Effector memory CD8-positive, alpha-beta T cell (primary cell): ENCODE data around the gene JAZF1.

Source experiments
- ATAC-seq: fragments of 150-1000 bp; cut with Tn5 transposase; replicated peaks from 2 replicates; pipeline ENCODE4 v1.10.0; 2021; ENCODE audit warnings: mild to moderate bottlenecking, moderate library complexity
- DNase-seq, 3 experiments: peaks; one replicate each; pipeline ENCODE4 v3.0.0; 2021
- H3K27ac Mint-ChIP-seq, 2 donors: one replicate each; pipeline ENCODE4 v1.8.0; 2022; ENCODE audit warnings: mild to moderate bottlenecking in 2 of 2, mixed read lengths in 2 of 2, moderate library complexity in 2 of 2
- H3K27me3 Mint-ChIP-seq, 2 donors: one replicate each; pipeline ENCODE4 v1.8.0; 2022; ENCODE audit warnings: mixed read lengths in 2 of 2
- H3K36me3 Mint-ChIP-seq: one replicate; pipeline ENCODE4 v1.8.0; 2022; ENCODE audit warnings: mild to moderate bottlenecking, moderate library complexity, mixed read lengths; ENCODE audit not compliant: insufficient read depth
- H3K4me1 Mint-ChIP-seq, 2 donors: one replicate each; pipeline ENCODE4 v1.8.0; 2022; ENCODE audit warnings: low read depth in 2 of 2, mixed read lengths in 2 of 2
- H3K4me3 Mint-ChIP-seq, 2 donors: one replicate each; pipeline ENCODE4 v1.8.0; 2022; ENCODE audit warnings: mild to moderate bottlenecking in 2 of 2, mixed read lengths in 2 of 2, moderate library complexity in 2 of 2
- H3K9me3 Mint-ChIP-seq, 2 donors: one replicate each; pipeline ENCODE4 v1.8.0; 2022; ENCODE audit warnings: mixed read lengths in 2 of 2

JAZF1 gene

DNA sequence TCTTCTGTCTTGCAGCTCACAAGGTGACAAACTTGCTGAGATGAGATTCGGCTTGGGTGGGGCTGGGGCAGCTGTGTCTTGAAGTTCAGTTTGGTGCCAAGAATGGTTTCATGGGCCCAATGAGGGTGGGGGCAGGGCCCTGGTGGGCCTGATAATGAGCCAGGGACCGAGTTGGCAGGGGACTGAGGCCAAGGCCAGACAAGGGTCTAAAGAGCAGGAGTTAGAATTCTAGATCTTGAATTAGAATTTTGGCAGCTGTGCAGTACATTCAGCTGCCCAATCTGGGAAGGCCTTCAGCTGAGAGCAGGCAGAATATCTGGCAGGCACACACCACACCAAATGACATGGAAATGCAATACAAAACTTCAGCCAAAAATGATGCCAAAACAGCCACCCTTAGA lies 1.5 kb upstream of the JAZF1 start:
- Mint-ChIP-seq H3K27ac (peak overlapping the region in 1 of 2 donors; percentile 39), H3K4me1 (peaks cover 14 to 26% of the 10 kb centered on the region in 2 donors), H3K4me3 (peak overlapping the region in 1 of 2 donors; percentile 19), H3K36me3 (peaks cover 19% of the 10 kb centered on the region), H3K9me3 (no peaks in the 10 kb centered on the region), H3K27me3 (no peaks in the 10 kb centered on the region)
- DNase-seq (no peak), ATAC-seq (no peak)

DNA sequence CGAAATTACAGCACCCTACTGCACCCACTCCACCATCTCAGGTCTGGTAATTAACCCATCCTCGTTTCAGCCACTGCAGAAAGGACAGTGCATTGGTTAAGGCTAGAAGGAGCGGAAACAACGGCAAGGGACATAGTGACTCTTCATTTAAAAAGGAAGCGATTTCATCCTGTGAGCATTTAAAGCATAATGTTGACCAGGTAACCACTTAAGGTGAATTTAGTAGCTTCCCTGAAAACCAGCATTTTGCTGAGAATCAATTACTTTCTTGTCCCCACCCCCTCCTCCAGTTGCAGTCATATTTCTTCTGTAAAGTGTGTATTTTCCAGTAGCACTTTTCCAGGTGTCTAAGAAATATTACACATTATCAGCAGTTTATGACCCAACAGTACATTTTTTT lies 821 bp upstream of the JAZF1 start:
- H3K9me3 Mint-ChIP-seq = no peaks in the 10 kb centered on the region
- H3K27me3 Mint-ChIP-seq = no peaks in the 10 kb centered on the region
- H3K4me1 Mint-ChIP-seq = peaks cover 17 to 32% of the 10 kb centered on the region in 2 donors
- peak overlapping the region; percentile 86 to 88 for H3K4me3 Mint-ChIP-seq
- ATAC-seq (no peak), DNase-seq (no peak)
- H3K36me3 Mint-ChIP-seq = peaks cover 19% of the 10 kb centered on the region
- peak overlapping the region in 1 of 2 donors; percentile 95 for H3K27ac Mint-ChIP-seq

DNA sequence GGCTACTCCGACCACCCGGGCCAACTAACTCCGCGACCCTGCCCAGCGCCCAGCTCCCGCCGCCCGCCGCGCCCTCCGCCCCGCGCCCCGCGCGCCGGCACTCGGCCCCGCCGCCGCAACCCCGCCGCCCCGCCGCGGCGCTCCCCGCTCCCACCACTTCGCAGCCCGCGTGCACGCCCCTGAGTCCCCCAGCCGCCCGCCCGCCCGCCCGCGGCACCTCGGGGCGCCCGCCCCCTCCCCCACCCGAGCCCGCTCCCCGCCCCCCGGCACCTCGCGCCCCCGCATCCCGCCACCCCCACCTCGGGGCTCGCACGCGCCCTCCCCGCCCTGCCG lies 598 bp downstream of the JAZF1 start:
- Mint-ChIP-seq H3K9me3 (no peaks in the 10 kb centered on the region), H3K4me1 (peaks cover 21 to 42% of the 10 kb centered on the region in 2 donors), H3K27ac (peak overlapping the region; percentile 95 to 96), H3K36me3 (peaks cover 19% of the 10 kb centered on the region), H3K27me3 (no peaks in the 10 kb centered on the region), H3K4me3 (peak overlapping the region; percentile 86 to 88)
- no peak for DNase-seq
- ATAC-seq = no peak

DNA sequence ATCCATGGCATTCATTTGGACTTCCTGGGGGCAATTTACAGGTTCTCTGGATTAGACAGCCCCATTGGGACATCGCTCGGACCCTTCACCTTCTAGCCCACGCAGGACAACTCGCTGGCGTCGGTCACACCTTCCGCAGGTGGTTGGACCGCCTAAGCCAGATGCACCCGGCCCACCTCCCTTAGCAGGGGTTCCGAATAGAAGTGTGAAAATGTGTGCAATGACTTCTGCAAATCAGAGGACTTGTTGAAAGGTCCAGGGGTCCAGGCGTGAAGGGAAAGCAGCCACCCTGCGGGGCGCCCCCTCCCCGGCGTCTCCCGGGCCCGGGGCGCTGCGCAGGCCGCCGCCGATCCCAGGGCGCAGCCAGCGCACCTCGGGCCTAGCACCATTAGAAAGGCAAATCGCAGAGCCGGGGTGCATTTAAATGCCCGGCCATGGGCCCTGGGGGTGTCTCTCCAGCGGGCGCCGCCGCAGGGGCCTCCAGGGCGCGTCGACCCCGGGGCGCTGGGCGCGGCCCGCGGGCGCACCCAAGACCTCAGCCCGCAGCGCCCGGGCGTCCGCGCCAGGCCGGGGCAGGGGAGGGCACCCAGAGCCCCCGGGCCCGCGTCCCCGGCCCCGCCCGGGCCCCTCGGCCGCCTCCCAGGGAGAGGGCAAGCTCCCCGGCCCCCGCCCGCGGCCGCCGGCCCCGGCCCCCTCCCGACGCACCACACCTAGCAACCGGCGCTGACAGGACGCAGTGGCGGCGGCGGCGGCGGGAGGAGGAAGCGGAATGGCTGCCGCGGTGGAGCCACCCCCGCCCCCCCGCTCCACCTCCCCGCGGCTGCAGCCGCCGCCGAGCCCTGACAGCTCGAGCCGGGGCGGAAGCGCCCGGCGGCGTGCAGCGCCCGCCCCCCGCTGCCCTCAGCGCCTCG lies 1.2 kb downstream of the JAZF1 start:
- Mint-ChIP-seq H3K9me3 (no peaks in the 10 kb centered on the region), H3K36me3 (peaks cover 19% of the 10 kb centered on the region), H3K4me1 (peaks cover 23 to 46% of the 10 kb centered on the region in 2 donors), H3K27ac (peak overlapping the region; percentile 70 to 89), H3K27me3 (no peaks in the 10 kb centered on the region), H3K4me3 (peak overlapping the region; percentile 62 to 69)
- ATAC-seq = peak; percentile 72
- DNase-seq = peak; percentile 62 to 70 (median 67)

DNA sequence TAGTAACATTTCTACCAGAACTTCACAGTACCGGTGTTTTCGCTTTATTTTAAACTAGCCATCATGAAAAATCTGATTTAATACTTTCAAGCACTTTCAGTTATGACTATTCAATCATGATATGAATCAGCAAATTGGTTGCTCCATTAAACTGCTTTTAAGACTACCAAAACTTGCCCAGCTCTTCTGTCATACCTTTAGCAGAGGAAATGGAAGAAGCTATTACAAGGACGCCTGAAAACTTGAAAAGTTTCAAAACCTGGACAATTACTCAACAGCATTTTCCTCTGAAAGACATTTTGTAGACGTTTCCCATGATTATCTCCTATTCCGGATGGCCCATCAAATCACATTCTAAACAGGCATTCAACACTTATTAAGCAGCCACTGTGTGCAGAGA lies 2.0 kb downstream of the JAZF1 start:
- no peaks in the 10 kb centered on the region for H3K27me3 Mint-ChIP-seq
- peak overlapping the region; percentile 62 to 69 for H3K4me3 Mint-ChIP-seq
- ATAC-seq (no peak), DNase-seq (no peak)
- H3K36me3 Mint-ChIP-seq = peaks cover 25% of the 10 kb centered on the region
- H3K4me1 Mint-ChIP-seq = peaks cover 23 to 47% of the 10 kb centered on the region in 2 donors
- peak overlapping the region; percentile 70 to 89 for H3K27ac Mint-ChIP-seq
- H3K9me3 Mint-ChIP-seq = no peaks in the 10 kb centered on the region

DNA sequence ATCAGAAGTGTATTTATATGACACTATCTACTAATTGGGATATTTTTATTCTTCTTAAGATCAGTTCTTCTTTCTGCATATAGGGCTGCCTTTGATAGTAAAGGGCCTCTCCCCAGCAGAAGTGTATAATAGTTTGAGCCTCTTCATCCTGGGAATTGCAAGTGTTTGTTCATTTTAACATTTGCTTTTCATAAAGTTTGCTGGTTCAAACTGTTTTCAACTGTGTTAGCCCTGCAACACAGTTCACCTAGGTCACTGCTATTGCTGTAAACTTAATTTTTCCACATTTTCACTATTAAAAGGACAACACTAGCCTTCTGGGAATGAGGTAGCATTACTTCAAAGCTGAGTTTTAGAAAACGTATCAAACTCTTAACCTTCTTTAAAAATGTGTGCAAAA lies 2.8 kb downstream of the JAZF1 start:
- peaks cover 23 to 47% of the 10 kb centered on the region in 2 donors for H3K4me1 Mint-ChIP-seq
- H3K36me3 Mint-ChIP-seq = peaks cover 25% of the 10 kb centered on the region
- no peak for DNase-seq
- no peak overlapping the region for H3K4me3 Mint-ChIP-seq
- H3K9me3 Mint-ChIP-seq = no peaks in the 10 kb centered on the region
- ATAC-seq = no peak
- no peaks in the 10 kb centered on the region for H3K27me3 Mint-ChIP-seq
- H3K27ac Mint-ChIP-seq = peak overlapping the region in 1 of 2 donors; percentile 89

DNA sequence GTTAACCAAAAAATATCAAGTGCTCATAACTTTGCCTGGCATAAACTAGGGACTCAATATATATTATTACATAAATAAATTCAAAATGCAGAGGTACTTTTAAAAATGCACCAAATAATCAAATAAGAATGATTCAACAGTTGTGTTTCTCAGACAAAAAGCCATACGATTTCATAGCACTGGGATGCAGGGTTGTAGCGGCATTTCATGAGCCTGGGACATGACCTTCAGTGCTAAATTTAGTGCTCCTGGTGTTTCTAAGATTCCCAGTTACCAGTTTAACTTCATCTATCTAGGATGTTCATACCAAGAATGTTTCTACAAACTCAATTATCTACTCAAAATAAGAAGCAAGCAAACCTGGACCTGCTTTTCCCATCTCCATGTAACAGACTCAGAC lies 4.0 kb downstream of the JAZF1 start:
- H3K36me3 Mint-ChIP-seq = peaks cover 25% of the 10 kb centered on the region
- H3K9me3 Mint-ChIP-seq = no peaks in the 10 kb centered on the region
- DNase-seq (no peak), ATAC-seq (no peak)
- peak overlapping the region; percentile 24 to 89 for H3K27ac Mint-ChIP-seq
- H3K4me3 Mint-ChIP-seq = peak overlapping the region in 1 of 2 donors; percentile 50
- H3K4me1 Mint-ChIP-seq = peaks cover 19 to 42% of the 10 kb centered on the region in 2 donors
- H3K27me3 Mint-ChIP-seq = no peaks in the 10 kb centered on the region

DNA sequence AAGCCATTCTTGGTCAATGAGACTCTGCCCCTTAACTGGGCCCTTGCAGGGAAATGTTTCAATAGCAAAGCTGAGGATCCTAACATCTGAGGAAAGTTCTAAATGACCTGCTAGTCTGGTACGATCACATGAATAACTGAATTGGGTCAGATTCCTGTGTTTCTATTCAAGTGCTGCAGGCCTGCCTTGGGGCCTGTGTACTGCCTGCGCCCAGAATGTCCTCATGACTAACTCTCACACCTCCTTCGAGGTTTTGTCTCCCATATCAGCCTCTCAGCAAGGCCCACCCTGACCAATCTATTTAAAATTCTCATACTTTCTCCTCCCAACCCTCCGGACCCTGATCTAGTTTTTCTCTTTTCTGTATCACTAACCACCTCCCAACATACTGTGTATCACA lies 4.4 kb downstream of the JAZF1 start:
- no peak for DNase-seq
- no peak for ATAC-seq
- H3K4me1 Mint-ChIP-seq = peaks cover 19 to 40% of the 10 kb centered on the region in 2 donors
- H3K36me3 Mint-ChIP-seq = peaks cover 22% of the 10 kb centered on the region
- no peaks in the 10 kb centered on the region for H3K27me3 Mint-ChIP-seq
- peak overlapping the region in 1 of 2 donors; percentile 50 for H3K4me3 Mint-ChIP-seq
- peak overlapping the region; percentile 24 to 89 for H3K27ac Mint-ChIP-seq
- H3K9me3 Mint-ChIP-seq = no peaks in the 10 kb centered on the region

DNA sequence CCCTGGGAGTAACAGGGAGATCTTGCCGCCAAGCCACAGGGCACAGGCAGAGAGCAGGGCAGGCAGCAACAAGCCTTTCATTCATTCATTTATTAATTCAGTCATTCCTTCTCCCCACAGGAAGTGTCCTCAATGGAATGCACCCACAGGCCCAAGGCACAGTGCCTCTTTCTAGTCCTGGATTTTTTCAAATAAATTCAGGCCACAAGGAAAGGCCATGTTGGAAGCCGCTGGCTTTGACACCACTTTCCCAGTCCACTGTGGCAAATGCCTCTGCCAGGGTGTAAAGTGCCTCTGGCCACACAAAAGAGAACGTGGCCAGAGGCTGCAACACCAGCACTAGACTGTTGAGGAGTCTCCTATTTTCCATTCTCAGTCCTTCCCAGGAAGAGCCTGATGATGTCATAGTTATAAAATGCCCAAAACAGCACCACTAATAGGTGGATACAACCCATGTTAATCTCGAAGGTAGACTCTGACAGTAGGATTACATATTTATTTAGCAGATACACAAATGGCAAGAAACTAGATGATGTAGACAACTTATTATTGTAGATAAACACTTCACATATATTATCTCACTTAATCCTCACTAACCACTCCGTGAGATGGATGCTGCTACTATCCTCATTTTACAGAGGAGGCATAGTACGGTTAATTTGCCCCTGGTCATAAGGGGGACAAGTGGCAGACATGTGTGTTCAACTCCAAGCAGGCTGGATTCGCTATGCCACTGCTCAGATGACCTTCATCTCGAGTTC lies 5.5 kb downstream of the JAZF1 start:
- Mint-ChIP-seq H3K36me3 (peaks cover 17% of the 10 kb centered on the region), H3K4me3 (peak overlapping the region in 1 of 2 donors; percentile 38), H3K4me1 (peaks cover 14 to 41% of the 10 kb centered on the region in 2 donors)

DNA sequence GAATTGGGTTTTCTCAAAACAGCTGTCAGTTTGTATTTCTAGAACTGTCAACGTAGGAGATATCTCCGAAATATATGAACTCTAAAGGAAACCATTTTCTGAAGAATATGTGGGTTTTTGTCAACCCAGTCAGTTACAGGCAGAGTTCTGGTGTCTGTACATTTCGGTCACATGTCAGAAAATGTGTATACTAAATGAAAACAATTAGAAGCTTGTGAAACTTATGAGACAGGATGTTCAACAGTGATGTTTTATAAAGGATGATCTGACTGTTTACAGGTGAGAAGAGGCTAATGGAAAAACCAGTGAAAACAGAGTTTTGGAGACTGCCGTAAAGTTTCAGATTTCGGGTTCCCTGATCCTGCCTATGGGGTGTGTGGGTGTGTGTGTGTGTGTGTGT lies 6.2 kb downstream of the JAZF1 start:
- Mint-ChIP-seq H3K4me3 (peak overlapping the region in 1 of 2 donors; percentile 38), H3K36me3 (peaks cover 17% of the 10 kb centered on the region), H3K27me3 (no peaks in the 10 kb centered on the region), H3K4me1 (peaks cover 14 to 41% of the 10 kb centered on the region in 2 donors), H3K9me3 (no peaks in the 10 kb centered on the region), H3K27ac (peak overlapping the region; percentile 1 to 23)
- ATAC-seq (no peak), DNase-seq (no peak)

More for the DNA sequence above, 5.5 kb downstream of the JAZF1 start:
- Mint-ChIP-seq H3K27me3 (no peaks in the 10 kb centered on the region), H3K9me3 (no peaks in the 10 kb centered on the region), H3K27ac (no peak overlapping the region)
- ATAC-seq (no peak), DNase-seq (no peak)

DNA sequence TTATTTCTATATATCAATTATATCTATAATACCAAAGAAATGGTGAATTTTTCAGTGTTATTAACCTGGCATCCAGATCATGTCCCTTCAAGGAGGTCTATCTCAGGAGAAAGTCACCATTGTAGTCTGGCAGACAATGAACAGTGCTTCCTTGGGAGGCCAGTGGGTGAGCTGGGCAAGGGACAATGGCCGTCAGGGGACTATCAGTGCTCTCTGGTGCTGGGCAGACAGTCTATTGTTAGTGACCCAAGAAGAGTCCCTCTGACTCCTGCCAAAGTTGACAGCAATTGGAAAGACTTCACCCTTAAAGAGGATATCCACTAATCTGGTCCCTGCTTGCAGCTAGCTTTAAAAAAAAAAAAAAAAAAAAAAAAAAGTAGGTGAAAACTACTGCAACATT lies 7.1 kb downstream of the JAZF1 start:
- H3K4me1 Mint-ChIP-seq = peaks cover 15 to 44% of the 10 kb centered on the region in 2 donors
- peaks cover 10% of the 10 kb centered on the region for H3K36me3 Mint-ChIP-seq
- ATAC-seq (no peak), DNase-seq (no peak)
- peak overlapping the region in 1 of 2 donors; percentile 1 for H3K27ac Mint-ChIP-seq
- no peaks in the 10 kb centered on the region for H3K27me3 Mint-ChIP-seq
- no peaks in the 10 kb centered on the region for H3K9me3 Mint-ChIP-seq
- H3K4me3 Mint-ChIP-seq = no peak overlapping the region

DNA sequence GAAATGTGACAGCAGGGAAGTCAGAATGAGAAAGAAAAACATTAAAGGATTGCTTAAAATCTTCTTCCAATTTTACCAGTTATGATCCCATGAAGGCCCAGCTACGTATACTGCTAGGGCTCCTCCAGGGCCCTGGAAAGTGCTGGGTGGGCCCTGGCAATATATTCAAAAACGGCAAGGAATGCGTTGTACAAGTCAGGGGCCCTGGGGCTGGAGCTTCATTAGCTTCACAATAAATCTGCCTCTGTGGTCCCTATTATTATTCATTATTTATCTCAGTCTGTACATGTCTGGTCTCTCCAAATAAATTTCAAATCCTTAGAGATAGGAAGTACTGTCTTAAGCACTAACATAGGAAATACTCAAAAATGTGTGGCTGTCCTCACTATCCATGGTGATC lies 7.6 kb downstream of the JAZF1 start:
- peaks cover 10% of the 10 kb centered on the region for H3K36me3 Mint-ChIP-seq
- no peak for ATAC-seq
- no peak overlapping the region for H3K4me3 Mint-ChIP-seq
- H3K27ac Mint-ChIP-seq = peak overlapping the region in 1 of 2 donors; percentile 12
- H3K9me3 Mint-ChIP-seq = no peaks in the 10 kb centered on the region
- peaks cover 15 to 46% of the 10 kb centered on the region in 2 donors for H3K4me1 Mint-ChIP-seq
- no peak for DNase-seq
- H3K27me3 Mint-ChIP-seq = no peaks in the 10 kb centered on the region

DNA sequence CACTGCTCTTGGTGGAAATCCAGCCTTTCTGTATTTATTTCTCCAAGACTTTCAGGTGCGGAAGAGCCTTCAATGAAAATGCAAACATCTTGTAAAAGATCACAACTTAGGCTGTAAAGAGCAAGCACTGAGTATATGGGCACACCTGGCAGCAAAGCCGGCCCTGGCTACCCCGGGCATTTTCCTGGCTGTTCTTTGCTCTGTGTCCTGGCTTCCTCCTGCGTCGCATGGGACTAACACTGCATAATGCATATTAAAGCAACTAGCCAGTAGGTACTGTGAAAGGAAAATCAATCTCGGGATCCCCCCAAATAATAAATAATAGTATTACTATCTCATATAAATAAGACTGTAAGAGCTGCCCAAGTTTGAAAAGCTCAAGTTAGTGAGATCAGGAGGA lies 9.9 kb downstream of the JAZF1 start:
- Mint-ChIP-seq H3K9me3 (no peaks in the 10 kb centered on the region), H3K4me1 (peaks cover 9 to 29% of the 10 kb centered on the region in 2 donors), H3K27ac (peak overlapping the region; percentile 49 to 62), H3K36me3 (peaks cover 14% of the 10 kb centered on the region), H3K4me3 (no peak overlapping the region), H3K27me3 (no peaks in the 10 kb centered on the region)
- ATAC-seq = no peak
- no peak for DNase-seq
